Measurements from ENCODE around the gene OR6M1. TPM values are rescaled to one million over a fixed set of nuclear protein-coding genes. Genes with fewer than 3 reads are reported as not detected.
A peak's percentile ranks its signal among the peaks of the same experiment; 100 is the strongest.

The OR6M1 gene
- total RNA-seq = not detected in 2 replicates

- no peak for DNase-seq (ENCODE audit: extremely low read depth, low read depth, low spot score)
Observed at GRCh38 chr11:123806249-123806648, at the start of gene OR6M1. TSS of gene OR6M1 (minus strand) at chr11:123806349. CDS start at chr11:123806349, 0 bp downstream.

- no peak for DNase-seq (ENCODE audit: extremely low read depth, low read depth, low spot score)
Observed at GRCh38 chr11:123853038-123853437, 46.9 kb upstream of the OR6M1 start.

- DNase-seq (ENCODE audit: extremely low read depth, low read depth, low spot score) = no peak
Observed at GRCh38 chr11:123852321-123852720, 46.2 kb upstream of the OR6M1 start.

- DNase-seq (ENCODE audit: extremely low read depth, low read depth, low spot score) = no peak
Observed at GRCh38 chr11:123851110-123851509, 45.0 kb upstream of the OR6M1 start.

GRCh38 chr11:123841174-123841573 is 35.0 kb upstream of the OR6M1 start:
- peak; percentile 16 for DNase-seq (ENCODE audit: extremely low read depth, low read depth, low spot score)

GRCh38 chr11:123839131-123839530 is 33.0 kb upstream of the OR6M1 start:
- no peak for DNase-seq (ENCODE audit: extremely low read depth, low read depth, low spot score)

- no peak for DNase-seq (ENCODE audit: extremely low read depth, low read depth, low spot score)
Observed at GRCh38 chr11:123838659-123839058, 32.5 kb upstream of the OR6M1 start.

GRCh38 chr11:123838199-123838598 is 32.0 kb upstream of the OR6M1 start:
- DNase-seq (ENCODE audit: extremely low read depth, low read depth, low spot score) = no peak

GRCh38 chr11:123833095-123833494 is 26.9 kb upstream of the OR6M1 start:
- DNase-seq (ENCODE audit: extremely low read depth, low read depth, low spot score) = no peak

GRCh38 chr11:123829745-123830144 is 23.6 kb upstream of the OR6M1 start:
- no peak for DNase-seq (ENCODE audit: extremely low read depth, low read depth, low spot score)

GRCh38 chr11:123822599-123822998 is 16.4 kb upstream of the OR6M1 start:
- no peak for DNase-seq (ENCODE audit: extremely low read depth, low read depth, low spot score)

- DNase-seq (ENCODE audit: extremely low read depth, low read depth, low spot score) = no peak
Observed at GRCh38 chr11:123822032-123822431, 15.9 kb upstream of the OR6M1 start.

- no peak for DNase-seq (ENCODE audit: extremely low read depth, low read depth, low spot score)
Observed at GRCh38 chr11:123815122-123815521, 9.0 kb upstream of the OR6M1 start.

- no peak for DNase-seq (ENCODE audit: extremely low read depth, low read depth, low spot score)
Observed at GRCh38 chr11:123801765-123802164, 4.4 kb downstream of the OR6M1 start.

GRCh38 chr11:123800036-123800435 is 6.1 kb downstream of the OR6M1 start:
- no peak for DNase-seq (ENCODE audit: extremely low read depth, low read depth, low spot score)

GRCh38 chr11:123799438-123799837 is 6.7 kb downstream of the OR6M1 start:
- DNase-seq (ENCODE audit: extremely low read depth, low read depth, low spot score) = no peak

- DNase-seq (ENCODE audit: extremely low read depth, low read depth, low spot score) = no peak
Observed at GRCh38 chr11:123798513-123799252, 7.5 kb downstream of the OR6M1 start.

GRCh38 chr11:123798079-123798478 is 8.1 kb downstream of the OR6M1 start:
- no peak for DNase-seq (ENCODE audit: extremely low read depth, low read depth, low spot score)

- no peak for DNase-seq (ENCODE audit: extremely low read depth, low read depth, low spot score)
Observed at GRCh38 chr11:123797541-123797940, 8.6 kb downstream of the OR6M1 start.

GRCh38 chr11:123797114-123797513 is 9.0 kb downstream of the OR6M1 start:
- DNase-seq (ENCODE audit: extremely low read depth, low read depth, low spot score) = no peak

- no peak for DNase-seq (ENCODE audit: extremely low read depth, low read depth, low spot score)
Observed at GRCh38 chr11:123796226-123796625, 9.9 kb downstream of the OR6M1 start.

GRCh38 chr11:123783536-123783935 is 22.6 kb downstream of the OR6M1 start:
- no peak for DNase-seq (ENCODE audit: extremely low read depth, low read depth, low spot score)

GRCh38 chr11:123778511-123778910 is 27.6 kb downstream of the OR6M1 start:
- DNase-seq (ENCODE audit: extremely low read depth, low read depth, low spot score) = no peak

All from glomerular endothelial cell (primary cell).